Activated CD4-positive, alpha-beta T cell treated with anti-CD3 and anti-CD28 coated beads, Interleukin-2, amount 10 ng/mL, durations not matched to agents 24 days and 14 days (primary cell): Measurements from ENCODE around the gene FGF12. TPM values are rescaled to one million over a fixed set of nuclear protein-coding genes. Genes with fewer than 3 reads are reported as not detected.

Source experiments
- DNase-seq: peaks from one replicate; pipeline ENCODE4 v3.0.0; 2022
- H3K27ac Mint-ChIP-seq: one replicate; pipeline ENCODE4 v1.8.0; 2022; ENCODE audit warnings: mild to moderate bottlenecking, mixed read lengths
- H3K27me3 Mint-ChIP-seq: one replicate; pipeline ENCODE4 v1.8.0; 2022; ENCODE audit warnings: mixed read lengths
- H3K36me3 Mint-ChIP-seq: one replicate; pipeline ENCODE4 v1.8.0; 2022; ENCODE audit warnings: low read depth, mild to moderate bottlenecking, mixed read lengths
- H3K4me1 Mint-ChIP-seq: one replicate; pipeline ENCODE4 v1.8.0; 2021; ENCODE audit warnings: mixed read lengths
- H3K4me3 Mint-ChIP-seq: one replicate; pipeline ENCODE4 v1.8.0; 2022; ENCODE audit warnings: mild to moderate bottlenecking, moderate library complexity, mixed read lengths
- H3K9me3 Mint-ChIP-seq: one replicate; pipeline ENCODE4 v1.8.0; 2021; ENCODE audit warnings: mixed read lengths
- intact Hi-C: fragments of 100-400 bp; cut with micrococcal nuclease; formaldehyde crosslinking; loops from one replicate; pipeline ENCODE4 v1.15.1; 2023
- total RNA-seq: library from RNA; stranded (reverse); gene quantifications from 2 replicates; pipeline ENCODE4 v1.2.3, GENCODE V29; 2022

The FGF12 gene
- total RNA-seq, 1 donor from 2014 or later: not detected

- H3K27me3 Mint-ChIP-seq: no peaks in the 10 kb centered on the region
- H3K4me1 Mint-ChIP-seq: no peaks in the 10 kb centered on the region
- no peak overlapping the region for H3K27ac Mint-ChIP-seq
- DNase-seq: no peak
- intact Hi-C loops: no loop called here
- no peaks in the 10 kb centered on the region for H3K9me3 Mint-ChIP-seq
- no peak overlapping the region for H3K4me3 Mint-ChIP-seq
- no peaks in the 10 kb centered on the region for H3K36me3 Mint-ChIP-seq
These were observed 75.4 kb downstream of the FGF12 start for GRCh38 chr3:192651836-192652512.

- intact Hi-C loops: no loop called here
- no peak overlapping the region for H3K27ac Mint-ChIP-seq
- H3K36me3 Mint-ChIP-seq: no peaks in the 10 kb centered on the region
These were observed 81.9 kb downstream of the FGF12 start for GRCh38 chr3:192645437-192645836.

GRCh38 chr3:192642651-192643050, 84.7 kb downstream of the FGF12 start:
- H3K27me3 Mint-ChIP-seq: peaks cover 1% of the 10 kb centered on the region
- no peaks in the 10 kb centered on the region for H3K36me3 Mint-ChIP-seq
- DNase-seq: no peak
- no peak overlapping the region for H3K27ac Mint-ChIP-seq
- intact Hi-C loops: no loop called here
- no peaks in the 10 kb centered on the region for H3K4me1 Mint-ChIP-seq
- H3K4me3 Mint-ChIP-seq: no peak overlapping the region
- H3K9me3 Mint-ChIP-seq: no peaks in the 10 kb centered on the region

More at GRCh38 chr3:192645437-192645836, 81.9 kb downstream of the FGF12 start:
- H3K27me3 Mint-ChIP-seq: peaks cover 1% of the 10 kb centered on the region
- no peaks in the 10 kb centered on the region for H3K9me3 Mint-ChIP-seq
- H3K4me3 Mint-ChIP-seq: no peak overlapping the region
- H3K4me1 Mint-ChIP-seq: no peaks in the 10 kb centered on the region
- no peak for DNase-seq

GRCh38 chr3:192641919-192642318, 85.4 kb downstream of the FGF12 start:
- no peak for DNase-seq
- intact Hi-C loops: no loop called here
- no peak overlapping the region for H3K4me3 Mint-ChIP-seq
- no peak overlapping the region for H3K27ac Mint-ChIP-seq
- no peaks in the 10 kb centered on the region for H3K36me3 Mint-ChIP-seq
- peaks cover 1% of the 10 kb centered on the region for H3K27me3 Mint-ChIP-seq
- no peaks in the 10 kb centered on the region for H3K4me1 Mint-ChIP-seq
- H3K9me3 Mint-ChIP-seq: no peaks in the 10 kb centered on the region

- Mint-ChIP-seq H3K27me3 (peaks cover 1% of the 10 kb centered on the region), H3K36me3 (no peaks in the 10 kb centered on the region), H3K4me3 (no peak overlapping the region), H3K4me1 (no peaks in the 10 kb centered on the region), H3K27ac (no peak overlapping the region), H3K9me3 (no peaks in the 10 kb centered on the region)
- no peak for DNase-seq
- intact Hi-C loops: no loop called here
These were observed 87.4 kb downstream of the FGF12 start for GRCh38 chr3:192639987-192640386.

- Mint-ChIP-seq H3K4me3 (no peak overlapping the region), H3K4me1 (no peaks in the 10 kb centered on the region), H3K27me3 (peaks cover 3% of the 10 kb centered on the region), H3K36me3 (no peaks in the 10 kb centered on the region), H3K27ac (no peak overlapping the region), H3K9me3 (no peaks in the 10 kb centered on the region)
- intact Hi-C loops: no loop called here
- DNase-seq: no peak
These were observed 89.5 kb downstream of the FGF12 start for GRCh38 chr3:192637803-192638202.

- no peaks in the 10 kb centered on the region for H3K36me3 Mint-ChIP-seq
- DNase-seq: no peak
- H3K4me3 Mint-ChIP-seq: no peak overlapping the region
- no peaks in the 10 kb centered on the region for H3K9me3 Mint-ChIP-seq
- peaks cover 3% of the 10 kb centered on the region for H3K27me3 Mint-ChIP-seq
- intact Hi-C loops: no loop called here
- H3K27ac Mint-ChIP-seq: no peak overlapping the region
- no peaks in the 10 kb centered on the region for H3K4me1 Mint-ChIP-seq
These were observed 90.6 kb downstream of the FGF12 start for GRCh38 chr3:192636517-192637444.

GRCh38 chr3:192629429-192629828, 97.9 kb downstream of the FGF12 start:
- H3K27ac Mint-ChIP-seq: no peak overlapping the region
- DNase-seq: no peak
- peaks cover 4% of the 10 kb centered on the region for H3K27me3 Mint-ChIP-seq
- intact Hi-C loops: no loop called here
- H3K36me3 Mint-ChIP-seq: no peaks in the 10 kb centered on the region
- no peaks in the 10 kb centered on the region for H3K9me3 Mint-ChIP-seq
- H3K4me3 Mint-ChIP-seq: no peak overlapping the region
- H3K4me1 Mint-ChIP-seq: no peaks in the 10 kb centered on the region

- Mint-ChIP-seq H3K4me1 (no peaks in the 10 kb centered on the region), H3K36me3 (no peaks in the 10 kb centered on the region), H3K4me3 (no peak overlapping the region), H3K27me3 (peaks cover 5% of the 10 kb centered on the region), H3K9me3 (no peaks in the 10 kb centered on the region), H3K27ac (no peak overlapping the region)
- no peak for DNase-seq
- intact Hi-C loops: no loop called here
These were observed 105.4 kb downstream of the FGF12 start for GRCh38 chr3:192621909-192622308.

GRCh38 chr3:192620275-192620674, 107.1 kb downstream of the FGF12 start:
- Mint-ChIP-seq H3K36me3 (no peaks in the 10 kb centered on the region), H3K27me3 (peaks cover 3% of the 10 kb centered on the region), H3K27ac (no peak overlapping the region), H3K9me3 (no peaks in the 10 kb centered on the region), H3K4me1 (no peaks in the 10 kb centered on the region), H3K4me3 (no peak overlapping the region)
- DNase-seq: no peak
- intact Hi-C loops: no loop called here

GRCh38 chr3:192611411-192611810, 115.9 kb downstream of the FGF12 start:
- Mint-ChIP-seq H3K4me3 (no peak overlapping the region), H3K4me1 (no peaks in the 10 kb centered on the region), H3K9me3 (no peaks in the 10 kb centered on the region), H3K36me3 (no peaks in the 10 kb centered on the region), H3K27ac (no peak overlapping the region), H3K27me3 (no peaks in the 10 kb centered on the region)
- no peak for DNase-seq
- intact Hi-C loops: no loop called here

GRCh38 chr3:192608726-192609600, 118.4 kb downstream of the FGF12 start:
- no peaks in the 10 kb centered on the region for H3K27me3 Mint-ChIP-seq
- no peak overlapping the region for H3K27ac Mint-ChIP-seq
- DNase-seq: no peak
- intact Hi-C loops: no loop called here
- H3K9me3 Mint-ChIP-seq: no peaks in the 10 kb centered on the region
- no peak overlapping the region for H3K4me3 Mint-ChIP-seq
- no peaks in the 10 kb centered on the region for H3K36me3 Mint-ChIP-seq
- no peaks in the 10 kb centered on the region for H3K4me1 Mint-ChIP-seq

GRCh38 chr3:192607798-192608197, 119.5 kb downstream of the FGF12 start:
- H3K4me3 Mint-ChIP-seq: no peak overlapping the region
- no peak overlapping the region for H3K27ac Mint-ChIP-seq
- H3K27me3 Mint-ChIP-seq: no peaks in the 10 kb centered on the region
- H3K9me3 Mint-ChIP-seq: peaks cover 3% of the 10 kb centered on the region
- H3K36me3 Mint-ChIP-seq: no peaks in the 10 kb centered on the region
- DNase-seq: no peak
- intact Hi-C loops: no loop called here
- H3K4me1 Mint-ChIP-seq: no peaks in the 10 kb centered on the region

- no peak overlapping the region for H3K27ac Mint-ChIP-seq
- intact Hi-C loops: no loop called here
- H3K4me1 Mint-ChIP-seq: no peaks in the 10 kb centered on the region
- no peaks in the 10 kb centered on the region for H3K36me3 Mint-ChIP-seq
- H3K9me3 Mint-ChIP-seq: no peaks in the 10 kb centered on the region
- no peak for DNase-seq
- no peaks in the 10 kb centered on the region for H3K27me3 Mint-ChIP-seq
- H3K4me3 Mint-ChIP-seq: no peak overlapping the region
These were observed 129.4 kb downstream of the FGF12 start for GRCh38 chr3:192597913-192598312.
